Esophagus (tissue), 2 donors: ENCODE data around the gene LRBA. TPM values are rescaled to one million over a fixed set of nuclear protein-coding genes. Genes with fewer than 3 reads are reported as not detected.

Source experiments
- H3K27ac ChIP-seq, 2 donors: one replicate each; pipeline ENCODE4 v1.5.1; 2013; ENCODE audit warnings: low read depth in 2 of 2, mild to moderate bottlenecking in 2 of 2, inconsistent platforms in 1 of 2, low read length in 1 of 2, moderate library complexity in 1 of 2
- H3K27me3 ChIP-seq, 2 donors: one replicate each; pipeline ENCODE4 v1.6.1; 2013; ENCODE audit warnings: low read length in 2 of 2, control low read depth in 1 of 2, mild to moderate bottlenecking in 1 of 2; ENCODE audit not compliant: insufficient read depth in 2 of 2, control insufficient read depth in 1 of 2
- H3K36me3 ChIP-seq, 2 donors: one replicate each; pipeline ENCODE4 v1.6.1; 2013; ENCODE audit warnings: low read length in 1 of 2; ENCODE audit not compliant: control insufficient read depth in 2 of 2, insufficient read depth in 2 of 2
- H3K4me1 ChIP-seq, 2 donors: one replicate each; pipeline ENCODE4 v1.6.1; 2013; ENCODE audit warnings: low read length in 1 of 2; ENCODE audit not compliant: control insufficient read depth in 2 of 2, insufficient read depth in 2 of 2
- H3K4me3 ChIP-seq, 2 donors: one replicate each; pipeline ENCODE4 v1.5.1; 2013; ENCODE audit warnings: low read length in 2 of 2, mild to moderate bottlenecking in 2 of 2, low read depth in 1 of 2, moderate library complexity in 1 of 2
- H3K9me3 ChIP-seq, 2 donors: one replicate each; pipeline ENCODE4 v1.6.1; 2013; ENCODE audit warnings: mild to moderate bottlenecking in 2 of 2, low read depth in 1 of 2, low read length in 1 of 2, moderate library complexity in 1 of 2; ENCODE audit not compliant: control insufficient read depth in 2 of 2, insufficient read depth in 1 of 2
- WGBS, 2 donors: extraction: QIAGEN DNeasy Blood & Tissue Kit; methylation state at CpG; one replicate each; pipeline ENCODE4 v1.1.7; 2013; 5-methylcytosine and 5-hydroxymethylcytosine counted together
- polyA plus RNA-seq, 2 donors: library from polyadenylated mRNA; stranded (reverse); fragments of 200-250 nt; gene quantifications; one replicate each; pipeline ENCODE4 v1.2.3, GENCODE V29; 2013
- donor health status: healthy with polysubstance abuse.
- donor health status: Bipolar disorder and iron deficiency.

Gene LRBA
- polyA plus RNA-seq, 2 donors = 13.1 to 24.7 TPM

DNA sequence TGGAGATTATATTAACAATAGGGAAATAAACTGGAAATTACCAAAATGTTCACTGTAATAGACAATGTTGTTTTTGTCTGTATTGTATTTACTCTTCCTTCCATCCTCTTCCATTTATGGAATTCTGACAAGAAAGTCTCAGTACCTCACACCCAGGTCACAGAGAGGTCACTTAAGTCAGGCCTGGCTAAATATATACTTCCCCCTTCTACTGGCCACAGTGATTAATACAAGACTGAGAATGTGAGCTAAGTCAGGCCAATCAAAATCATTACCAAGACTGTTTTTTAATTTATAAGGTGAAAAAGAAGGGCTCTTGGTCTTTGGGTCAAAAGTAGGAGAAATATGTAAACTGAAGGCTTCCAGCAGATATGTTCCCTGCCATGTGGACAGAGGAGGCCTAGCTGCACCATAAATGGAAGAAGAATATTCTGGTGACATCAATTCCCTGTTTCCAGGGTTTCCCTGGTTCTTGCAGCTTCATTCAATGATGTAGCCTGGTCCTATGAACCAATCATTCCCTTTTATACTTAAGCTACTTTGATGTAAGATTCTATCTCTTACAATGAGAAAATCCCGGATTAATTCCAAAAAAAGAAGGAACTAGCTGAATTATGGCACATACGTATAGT is 64.3 kb downstream of the LRBA start:
- H3K9me3 ChIP-seq = no peaks in the 10 kb centered on the region
- no peaks in the 10 kb centered on the region for H3K36me3 ChIP-seq
- peak overlapping the region in 1 of 2 donors; percentile 31 for H3K27ac ChIP-seq
- 96 to 99% methylated on average over 2 of the region's 2 CpGs for whole genome bisulfite sequencing, 2 donors
- no peaks in the 10 kb centered on the region for H3K4me1 ChIP-seq
- no peaks in the 10 kb centered on the region for H3K27me3 ChIP-seq
- H3K4me3 ChIP-seq = no peak overlapping the region

DNA sequence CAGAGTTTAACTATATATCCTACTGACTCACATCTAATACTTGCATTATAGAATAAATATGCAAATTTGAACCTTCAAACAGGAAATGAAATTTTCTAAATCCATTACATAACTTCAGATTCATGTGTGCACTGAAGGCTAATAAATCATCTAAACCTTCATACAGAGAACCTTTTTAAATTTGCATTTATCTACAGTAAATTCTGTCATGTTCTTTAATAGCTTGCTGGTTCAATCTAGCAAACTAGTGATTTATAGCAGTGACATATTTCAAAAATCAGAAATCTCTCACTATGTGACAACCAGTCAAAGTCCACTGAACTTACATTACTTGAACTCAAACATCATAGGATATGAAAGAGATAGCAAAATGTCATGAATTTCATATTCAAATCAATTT is 65.1 kb downstream of the LRBA start:
- H3K4me1 ChIP-seq = no peaks in the 10 kb centered on the region

DNA sequence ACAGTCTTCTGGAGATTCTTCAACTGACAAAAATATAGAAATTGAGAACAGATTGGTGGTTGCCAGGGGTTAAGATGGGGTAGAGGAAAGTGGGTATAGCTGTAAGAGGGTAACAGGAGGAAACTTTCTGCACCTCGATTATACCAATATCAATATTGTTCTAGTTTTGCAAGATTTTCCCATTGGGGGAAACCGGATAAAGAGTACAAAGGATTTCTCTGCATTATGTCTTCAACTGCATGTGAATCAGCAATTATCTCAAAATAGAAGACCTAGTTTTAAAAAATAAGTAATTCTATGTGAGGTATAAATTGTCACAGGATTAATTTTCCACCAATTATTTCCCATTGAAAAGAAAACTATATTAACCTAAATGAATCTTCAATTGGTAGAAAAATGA is 65.7 kb downstream of the LRBA start:
- H3K9me3 ChIP-seq = no peaks in the 10 kb centered on the region
- no peak overlapping the region for H3K27ac ChIP-seq
- H3K4me3 ChIP-seq = no peak overlapping the region
- H3K27me3 ChIP-seq = no peaks in the 10 kb centered on the region
- no peaks in the 10 kb centered on the region for H3K36me3 ChIP-seq
- 97 to 98% methylated on average over 2 of the region's 2 CpGs for WGBS, 2 donors
- no peaks in the 10 kb centered on the region for H3K4me1 ChIP-seq

More for the DNA sequence above, 65.1 kb downstream of the LRBA start:
- H3K36me3 ChIP-seq = no peaks in the 10 kb centered on the region
- no peak overlapping the region for H3K27ac ChIP-seq
- H3K27me3 ChIP-seq = no peaks in the 10 kb centered on the region
- no peaks in the 10 kb centered on the region for H3K9me3 ChIP-seq
- no peak overlapping the region for H3K4me3 ChIP-seq

DNA sequence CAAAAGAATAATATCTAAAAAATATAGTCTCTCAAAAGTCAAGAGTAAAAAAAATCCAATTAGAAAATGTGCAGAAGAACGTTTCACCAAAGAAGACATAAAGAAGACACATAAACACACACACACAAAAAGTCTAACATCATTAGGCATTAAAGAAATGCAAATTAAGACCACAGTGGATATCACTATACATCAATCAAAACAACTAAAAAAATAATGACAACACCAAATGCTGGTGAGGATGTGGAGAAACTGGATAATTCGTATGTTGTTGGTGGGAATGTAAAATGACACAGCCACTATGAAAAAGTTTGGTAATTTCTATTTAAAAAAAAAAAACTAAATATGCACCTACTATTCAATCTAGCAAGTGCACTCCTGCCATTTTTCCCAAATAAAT is 66.4 kb downstream of the LRBA start:
- Histone ChIP-seq H3K36me3 (no peaks in the 10 kb centered on the region), H3K27me3 (no peaks in the 10 kb centered on the region), H3K9me3 (no peaks in the 10 kb centered on the region), H3K4me1 (no peaks in the 10 kb centered on the region), H3K27ac (no peak overlapping the region), H3K4me3 (no peak overlapping the region)
- WGBS, 2 donors = 86 to 96% methylated on average over 2 of the region's 2 CpGs

DNA sequence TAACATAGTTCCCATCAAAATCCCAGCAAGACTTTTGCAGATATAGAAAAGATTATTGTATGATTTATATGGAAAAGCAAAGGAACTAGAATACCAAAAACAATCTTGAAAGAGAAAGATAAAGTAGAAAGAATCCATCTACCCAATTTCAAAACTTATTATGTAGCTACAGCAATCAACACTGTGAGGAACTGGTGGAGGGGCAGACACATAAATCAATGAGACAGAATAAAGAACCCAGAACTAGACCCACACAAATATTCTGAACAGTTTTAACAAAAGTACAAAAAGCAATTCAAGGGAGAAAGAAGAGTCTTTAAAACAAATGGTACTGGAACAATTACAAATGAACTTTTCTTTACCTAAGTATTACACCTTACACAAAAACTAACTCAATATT is 67.0 kb downstream of the LRBA start:
- H3K4me1 ChIP-seq = no peaks in the 10 kb centered on the region
- no peak overlapping the region for H3K27ac ChIP-seq
- H3K27me3 ChIP-seq = no peaks in the 10 kb centered on the region
- no peaks in the 10 kb centered on the region for H3K36me3 ChIP-seq
- H3K9me3 ChIP-seq = no peaks in the 10 kb centered on the region
- no peak overlapping the region for H3K4me3 ChIP-seq

DNA sequence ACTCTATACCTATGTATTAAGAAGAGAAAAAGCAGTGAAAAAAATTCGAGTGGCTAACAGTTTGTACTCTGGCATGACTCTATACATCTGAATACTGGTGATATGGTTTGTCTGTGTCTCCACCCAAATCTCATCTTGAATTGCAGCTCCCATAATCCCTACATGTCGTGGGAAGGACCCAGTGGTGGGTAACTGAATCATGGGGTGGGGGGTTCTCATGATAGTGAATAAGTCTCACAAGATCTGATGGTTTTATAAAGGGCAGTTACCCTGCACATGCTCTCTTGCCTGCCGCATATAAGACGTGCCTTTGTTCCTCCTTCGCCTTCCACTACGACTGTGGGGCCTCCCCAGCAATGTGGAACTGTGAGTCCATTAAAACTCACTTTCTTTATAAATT is 70.4 kb downstream of the LRBA start:
- no peaks in the 10 kb centered on the region for H3K9me3 ChIP-seq
- no peak overlapping the region for H3K4me3 ChIP-seq
- H3K36me3 ChIP-seq = no peaks in the 10 kb centered on the region
- no peaks in the 10 kb centered on the region for H3K4me1 ChIP-seq
- H3K27ac ChIP-seq = no peak overlapping the region
- 87 to 93% methylated on average over 6 of the region's 6 CpGs for WGBS, 2 donors
- H3K27me3 ChIP-seq = no peaks in the 10 kb centered on the region

DNA sequence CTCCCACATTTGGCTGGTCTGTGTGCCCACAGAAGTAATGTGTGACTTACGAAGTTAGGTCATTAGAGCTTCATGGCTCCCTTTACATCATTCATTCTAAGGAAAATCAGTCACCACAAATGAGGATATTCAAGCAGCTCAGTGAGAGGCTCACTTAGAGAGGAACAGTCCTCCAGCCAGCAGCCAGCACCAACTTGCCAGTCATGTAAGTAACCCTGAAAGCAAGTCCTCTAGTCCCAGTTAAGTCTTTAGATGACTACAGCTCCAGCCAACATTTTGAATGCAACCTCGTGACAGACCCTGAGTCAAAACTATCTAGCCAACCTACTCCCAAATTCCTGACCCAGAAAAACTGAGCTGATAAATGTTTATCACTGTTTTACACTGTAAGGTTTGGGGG is 71.3 kb downstream of the LRBA start:
- no peaks in the 10 kb centered on the region for H3K27me3 ChIP-seq
- no peaks in the 10 kb centered on the region for H3K36me3 ChIP-seq
- H3K9me3 ChIP-seq = no peaks in the 10 kb centered on the region
- no peak overlapping the region for H3K4me3 ChIP-seq
- H3K27ac ChIP-seq = no peak overlapping the region
- WGBS, 2 donors = 78 to 82% methylated on average over 2 of the region's 2 CpGs
- H3K4me1 ChIP-seq = no peaks in the 10 kb centered on the region

DNA sequence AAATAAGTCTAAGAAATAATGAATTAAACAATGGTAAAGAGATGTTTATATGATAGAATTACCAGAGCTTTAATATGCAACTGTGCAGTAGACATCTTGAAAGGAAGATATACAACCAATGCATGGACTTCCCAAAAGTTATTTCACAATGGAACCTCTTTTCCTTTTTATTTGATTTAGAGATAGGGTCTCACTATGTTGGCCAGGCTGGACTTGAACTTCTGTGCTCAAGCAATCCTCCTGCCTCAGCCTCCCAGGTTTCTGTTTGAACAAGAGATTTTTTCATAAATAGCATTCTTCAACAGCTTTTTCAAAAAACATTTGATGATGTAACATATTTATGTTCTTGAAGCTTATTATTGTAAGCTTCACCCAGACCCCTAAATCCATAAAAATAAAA is 72.0 kb downstream of the LRBA start:
- Histone ChIP-seq H3K4me1 (no peaks in the 10 kb centered on the region), H3K9me3 (no peaks in the 10 kb centered on the region), H3K27me3 (no peaks in the 10 kb centered on the region), H3K27ac (no peak overlapping the region), H3K36me3 (no peaks in the 10 kb centered on the region), H3K4me3 (no peak overlapping the region)

DNA sequence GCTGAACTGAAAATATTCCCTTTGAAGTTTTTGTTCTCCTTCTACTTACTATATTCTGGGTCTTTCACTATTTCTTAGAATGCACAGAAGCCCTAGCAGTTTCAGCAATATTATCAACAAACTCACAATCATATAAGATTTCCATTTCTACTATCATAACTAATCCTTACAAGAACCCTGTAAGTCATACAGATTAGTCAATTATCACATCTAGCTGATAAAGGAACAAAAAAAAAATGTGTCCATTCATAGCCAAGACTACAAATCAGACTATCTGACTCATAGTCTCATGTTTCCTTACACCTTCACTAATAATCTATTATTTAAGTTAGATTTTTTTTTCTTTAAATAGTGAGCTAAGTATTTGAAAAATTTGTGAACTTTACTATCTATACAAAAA is 72.5 kb downstream of the LRBA start:
- no peaks in the 10 kb centered on the region for H3K36me3 ChIP-seq
- H3K4me3 ChIP-seq = no peak overlapping the region
- H3K9me3 ChIP-seq = no peaks in the 10 kb centered on the region
- no peaks in the 10 kb centered on the region for H3K27me3 ChIP-seq
- H3K4me1 ChIP-seq = no peaks in the 10 kb centered on the region
- H3K27ac ChIP-seq = no peak overlapping the region

DNA sequence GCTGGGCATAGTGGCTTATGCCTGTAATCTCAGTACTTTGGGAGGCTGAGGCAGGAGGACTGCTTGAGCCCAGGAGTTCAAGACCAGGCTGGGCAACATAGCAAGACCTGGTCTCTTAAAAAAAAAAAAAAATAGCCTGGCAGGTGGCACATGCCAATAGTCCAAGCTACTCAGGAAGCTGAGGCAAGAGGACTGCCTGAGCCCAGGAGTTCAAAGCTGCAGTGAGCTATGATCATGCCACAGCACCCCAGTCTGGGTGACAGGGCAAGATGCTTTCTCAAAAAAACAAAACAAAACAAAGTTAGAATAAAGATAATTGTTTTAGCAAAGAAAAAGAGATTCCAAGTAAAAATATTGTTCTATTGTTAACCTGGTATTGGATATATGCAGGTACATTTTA is 75.0 kb downstream of the LRBA start:
- Histone ChIP-seq H3K4me3 (no peak overlapping the region), H3K9me3 (no peaks in the 10 kb centered on the region), H3K27me3 (no peaks in the 10 kb centered on the region), H3K36me3 (no peaks in the 10 kb centered on the region), H3K4me1 (no peaks in the 10 kb centered on the region), H3K27ac (no peak overlapping the region)
